H9 (cell line): ENCODE measurements around the gene TEX13A. TPM values are rescaled to one million over a fixed set of nuclear protein-coding genes. Genes with fewer than 3 reads are reported as not detected.

Experiments used
- DNase-seq: peaks from one replicate; pipeline ENCODE4 v3.0.0-alpha.2; 2017
- H2AFZ ChIP-seq: one replicate; pipeline ENCODE4 v1.6.1; 2013; ENCODE audit warnings: mild to moderate bottlenecking, low read length, control low read depth, moderate library complexity
- H2AK5ac ChIP-seq: 2 replicates; pipeline ENCODE4 v1.6.1; 2013; ENCODE audit warnings: low read length, control low read depth, mixed read lengths; ENCODE audit not compliant: insufficient read length
- H2BK120ac ChIP-seq: one replicate; pipeline ENCODE4 v1.6.1; 2013; ENCODE audit warnings: low read depth, mild to moderate bottlenecking, low read length, control low read depth, inconsistent platforms; ENCODE audit not compliant: poor library complexity, severe bottlenecking
- H2BK12ac ChIP-seq: 2 replicates; pipeline ENCODE4 v1.6.1; 2013; ENCODE audit warnings: low read length, control low read depth, mixed read lengths, low read depth; ENCODE audit not compliant: insufficient read length
- H2BK15ac ChIP-seq: 2 replicates; pipeline ENCODE4 v1.6.1; 2013; ENCODE audit warnings: low read depth, low read length, control low read depth
- H2BK20ac ChIP-seq: one replicate; pipeline ENCODE4 v1.6.1; 2013; ENCODE audit warnings: low read depth, mild to moderate bottlenecking, low read length, control low read depth, inconsistent platforms; ENCODE audit not compliant: poor library complexity, severe bottlenecking
- H2BK5ac ChIP-seq: 2 replicates; pipeline ENCODE4 v1.6.1; 2013; ENCODE audit warnings: low read length, control low read depth, mixed read lengths; ENCODE audit not compliant: insufficient read length
- H3K14ac ChIP-seq: 2 replicates; pipeline ENCODE4 v1.6.1; 2013; ENCODE audit warnings: low read length, control low read depth; ENCODE audit not compliant: insufficient read depth
- H3K18ac ChIP-seq: 2 replicates; pipeline ENCODE4 v1.6.1; 2013; ENCODE audit warnings: low read depth, mild to moderate bottlenecking, mixed read lengths, low read length, control low read depth; ENCODE audit not compliant: insufficient read length
- H3K23ac ChIP-seq: 2 replicates; pipeline ENCODE4 v1.6.1; 2013; ENCODE audit warnings: low read length, control low read depth, mixed read lengths, low read depth; ENCODE audit not compliant: insufficient read length
- H3K23me2 ChIP-seq: 2 replicates; pipeline ENCODE4 v1.6.1; 2013; ENCODE audit warnings: low read depth, mild to moderate bottlenecking, mixed read lengths, low read length, control low read depth; ENCODE audit not compliant: insufficient read length, poor library complexity, severe bottlenecking
- H3K27ac ChIP-seq: 2 replicates; pipeline ENCODE4 v1.5.1; 2013; ENCODE audit warnings: low read length, control low read depth, mixed read lengths, low read depth; ENCODE audit not compliant: insufficient read length
- H3K27me3 ChIP-seq: 2 replicates; pipeline ENCODE4 v1.6.1; 2013; ENCODE audit warnings: low read length, control low read depth, inconsistent platforms; ENCODE audit not compliant: insufficient read depth
- H3K4ac ChIP-seq: 2 replicates; pipeline ENCODE4 v1.6.1; 2013; ENCODE audit warnings: low read depth, mild to moderate bottlenecking, control low read depth, inconsistent platforms, low read length, moderate library complexity
- H3K4me1 ChIP-seq: 2 replicates; pipeline ENCODE4 v1.6.1; 2013; ENCODE audit warnings: low read length, control low read depth, inconsistent platforms; ENCODE audit not compliant: insufficient read depth
- H3K4me2 ChIP-seq: 2 replicates; pipeline ENCODE4 v1.6.1; 2013; ENCODE audit warnings: low read length, control low read depth, mixed read lengths; ENCODE audit not compliant: insufficient read length, insufficient read depth
- H3K56ac ChIP-seq: 2 replicates; pipeline ENCODE4 v1.6.1; 2013; ENCODE audit warnings: low read depth, mild to moderate bottlenecking, mixed read lengths, low read length, control low read depth; ENCODE audit not compliant: insufficient read length
- H3K79me1 ChIP-seq: 2 replicates; pipeline ENCODE4 v1.6.1; 2013; ENCODE audit warnings: low read depth, mild to moderate bottlenecking, moderate library complexity, low read length, control low read depth, inconsistent platforms; ENCODE audit not compliant: insufficient read depth, poor library complexity, severe bottlenecking
- H3K79me2 ChIP-seq: 2 replicates; pipeline ENCODE4 v1.6.1; 2013; ENCODE audit warnings: low read length, control low read depth, inconsistent platforms; ENCODE audit not compliant: insufficient read depth
- H3K9ac ChIP-seq: 2 replicates; pipeline ENCODE4 v1.6.1; 2013; ENCODE audit warnings: low read length, control low read depth, mixed read lengths; ENCODE audit not compliant: insufficient read length; ENCODE audit errors: extremely low read depth
- H3K9me3 ChIP-seq: one replicate; pipeline ENCODE4 v1.6.1; 2013; ENCODE audit warnings: low read depth, low read length, inconsistent platforms; ENCODE audit not compliant: control insufficient read depth
- H3T11ph ChIP-seq: one replicate; pipeline ENCODE4 v1.6.1; 2013; ENCODE audit warnings: mild to moderate bottlenecking, low read length, control low read depth, inconsistent platforms
- H4K20me1 ChIP-seq: one replicate; pipeline ENCODE4 v1.6.1; 2013; ENCODE audit not compliant: control insufficient read depth, insufficient read length, insufficient read depth
- H4K5ac ChIP-seq: 2 replicates; pipeline ENCODE4 v1.6.1; 2013; ENCODE audit warnings: low read depth, mild to moderate bottlenecking, mixed read lengths, low read length, control low read depth; ENCODE audit not compliant: insufficient read length
- H4K8ac ChIP-seq: replicated peaks from 2 replicates; pipeline ENCODE4 v1.6.1; 2013; ENCODE audit warnings: low read length, control low read depth, mixed read lengths, low read depth; ENCODE audit not compliant: insufficient read length
- H4K91ac ChIP-seq: 2 replicates; pipeline ENCODE4 v1.6.1; 2013; ENCODE audit warnings: low read depth, mild to moderate bottlenecking, moderate library complexity, mixed read lengths, low read length, control low read depth; ENCODE audit not compliant: insufficient read length
- H3K27ac Mint-ChIP-seq, 3 experiments: 2 replicates in 2 of 3; 3 replicates in 1 of 3; pipeline ENCODE4 v1.8.0; 2020 to 2021; ENCODE audit warnings: mixed read lengths in 3 of 3, mild to moderate bottlenecking in 1 of 3, moderate library complexity in 1 of 3
- H3K27me3 Mint-ChIP-seq: 2 replicates; pipeline ENCODE4 v1.8.0; 2021; ENCODE audit warnings: low read depth, mild to moderate bottlenecking, moderate library complexity, mixed read lengths
- H3K36me3 Mint-ChIP-seq, 3 experiments: 2 replicates in 2 of 3; 3 replicates in 1 of 3; pipeline ENCODE4 v1.8.0; 2020 to 2021; ENCODE audit warnings: low read depth in 3 of 3, mixed read lengths in 3 of 3; ENCODE audit not compliant: insufficient read depth in 1 of 3
- H3K4me1 Mint-ChIP-seq, 2 experiments: 2 replicates each; pipeline ENCODE4 v1.8.0; 2020; ENCODE audit warnings: mixed read lengths in 2 of 2
- H3K4me3 Mint-ChIP-seq, 2 experiments: 2 replicates in 1 of 2; 3 replicates in 1 of 2; pipeline ENCODE4 v1.8.0; 2020 to 2021; ENCODE audit warnings: mild to moderate bottlenecking in 2 of 2, mixed read lengths in 2 of 2, moderate library complexity in 1 of 2
- H3K9me3 Mint-ChIP-seq, 2 experiments: 2 replicates in 1 of 2; 3 replicates in 1 of 2; pipeline ENCODE4 v1.8.0; 2020; ENCODE audit warnings: mild to moderate bottlenecking in 2 of 2, mixed read lengths in 2 of 2, moderate library complexity in 1 of 2
- CTCF ChIP-seq: fragments of 200-600 bp; sonication (generic); conservative IDR thresholded peaks from 3 replicates; pipeline ENCODE4 v1.8.0; 2021; ENCODE audit warnings: antibody characterized with exemption, mild to moderate bottlenecking
- WGBS: extraction: QIAGEN DNeasy Blood & Tissue Kit; methylation state at CpG from one replicate; pipeline ENCODE4 v1.1.7; 2013; ENCODE audit warnings: missing lambda C conversion rate, low lambda C conversion rate, mixed read lengths; ENCODE audit not compliant: insufficient read length; ENCODE audit errors: extremely low coverage; 5-methylcytosine and 5-hydroxymethylcytosine counted together
- total RNA-seq: library from RNA; stranded (reverse); gene quantifications from 2 replicates; pipeline ENCODE4 v1.2.1, GENCODE V29; 2021

Gene TEX13A
- total RNA-seq, 1 experiment from 2014 or later, result not detected

GRCh38 chrX:105211066-105211575 is 9.4 kb downstream of the TEX13A start:
- no peak overlapping the region for H3K56ac ChIP-seq
- H3T11ph ChIP-seq, result no peak overlapping the region
- H3K4me3 Mint-ChIP-seq, result no peak overlapping the region
- H3K9ac ChIP-seq, result no peak overlapping the region
- no peak overlapping the region for H3K18ac ChIP-seq
- no peak overlapping the region; a peak in 1 of 7 replicates for H3K27ac Mint-ChIP-seq
- H3K4me2 ChIP-seq, result no peak overlapping the region
- no peaks in the 10 kb centered on the region for H3K23me2 ChIP-seq
- no peak overlapping the region for H2AFZ ChIP-seq
- no peak overlapping the region for H2BK20ac ChIP-seq
- H3K4me1 ChIP-seq, result no peaks in the 10 kb centered on the region
- H4K20me1 ChIP-seq, result no peaks in the 10 kb centered on the region
- DNase-seq, result no peak
- no peak overlapping the region for H3K23ac ChIP-seq
- TF ChIP-seq CTCF, result no peak
- no peak overlapping the region for H4K91ac ChIP-seq
- no peaks in the 10 kb centered on the region for H3K27me3 ChIP-seq
- H3K27ac ChIP-seq, result no peak overlapping the region
- no peak overlapping the region for H2BK12ac ChIP-seq
- H3K9me3 Mint-ChIP-seq, result peaks cover 7 to 52% of the 10 kb centered on the region in 2 experiments
- H3K36me3 Mint-ChIP-seq, result peaks cover 0 to 10% (median 1%) of the 10 kb centered on the region in 3 experiments; a peak in 4 of 7 replicates
- no peak overlapping the region for H2BK120ac ChIP-seq
- no peaks in the 10 kb centered on the region for H3K79me1 ChIP-seq
- no peak overlapping the region for H4K8ac ChIP-seq
- no peaks in the 10 kb centered on the region for H3K27me3 Mint-ChIP-seq
- no peaks in the 10 kb centered on the region for H3K79me2 ChIP-seq
- no peak overlapping the region for H4K5ac ChIP-seq
- H3K9me3 ChIP-seq, result no peaks in the 10 kb centered on the region
- H3K14ac ChIP-seq, result no peak overlapping the region
- no peaks in the 10 kb centered on the region for H3K4me1 Mint-ChIP-seq
- no peak overlapping the region for H2BK5ac ChIP-seq
- H2BK15ac ChIP-seq, result no peak overlapping the region
- H2AK5ac ChIP-seq, result no peak overlapping the region
- H3K4ac ChIP-seq, result no peak overlapping the region
- no CpG with 5 or more reads among the region's 3 CpGs for WGBS
